Measurements from ENCODE around the gene IDI2. TPM values are rescaled to one million over a fixed set of nuclear protein-coding genes. Genes with fewer than 3 reads are reported as not detected.

The IDI2 gene
- polyA plus RNA-seq, 1 donor (not counting 4 experiments of a cell fraction or from before 2014, with no cell fraction given), result not detected

GRCh38 chr10:1037098-1037497 lies 11.4 kb upstream of the IDI2 start:
- Histone ChIP-seq H4K20me1 (ENCODE audit: control insufficient read depth, extremely low read depth, insufficient read depth, low read length) (peaks cover 12% of the 10 kb centered on the region), H2AFZ (ENCODE audit: control insufficient read depth, low read length) (no peak overlapping the region)
- no peak for TF ChIP-seq EZH2 (IDR thresholded peaks at IDR 0.05; ENCODE audit: low read length)
- TF ChIP-seq CTCF (optimal IDR thresholded peaks at IDR 0.05 in 1 of 3, IDR thresholded peaks at IDR 0.05 in 1 of 3, conservative IDR thresholded peaks at IDR 0.05 in 1 of 3; ENCODE audit: extremely low read depth in 1 of 3, insufficient read depth in 2 of 3, low read length in 3 of 3), result no peak

GRCh38 chr10:1036341-1036791 lies 10.7 kb upstream of the IDI2 start:
- TF ChIP-seq CTCF (optimal IDR thresholded peaks at IDR 0.05 in 1 of 3, IDR thresholded peaks at IDR 0.05 in 1 of 3, conservative IDR thresholded peaks at IDR 0.05 in 1 of 3; ENCODE audit: extremely low read depth in 1 of 3, insufficient read depth in 2 of 3, low read length in 3 of 3) (no peak), EZH2 (IDR thresholded peaks at IDR 0.05; ENCODE audit: low read length) (no peak)
- peak overlapping the region; percentile 72 for H3K9ac ChIP-seq (ENCODE audit: control insufficient read depth, extremely low read depth, insufficient read depth, low read length)
- FAIRE-seq (peak; percentile 95), DNase-seq (ENCODE audit: low read depth, low spot score) (no peak)
- H3K9me3 ChIP-seq (ENCODE audit: control insufficient read depth, low read depth, low read length), result no peaks in the 10 kb centered on the region
- H3K79me2 ChIP-seq (ENCODE audit: control insufficient read depth, insufficient read depth, low read length), result no peaks in the 10 kb centered on the region
- no peaks in the 10 kb centered on the region for H3K9me1 ChIP-seq (ENCODE audit: control insufficient read depth, extremely low read depth, insufficient read depth, low read length)
- dilution Hi-C loops (cut with MboI; ENCODE audit: extremely low pct_ligation_motif_present, low sequenced_read_pairs), result no loop called here
- peaks cover 15% of the 10 kb centered on the region for H3K4me1 ChIP-seq (ENCODE audit: control insufficient read depth, extremely low read depth, insufficient read depth, low read length)
- H3K36me3 ChIP-seq (ENCODE audit: control insufficient read depth in 2 of 2, extremely low read depth in 1 of 2, insufficient read depth in 2 of 2, low read length in 2 of 2), result peaks cover 4 to 16% of the 10 kb centered on the region in 2 experiments
- H3K27me3 ChIP-seq (ENCODE audit: control insufficient read depth, extremely low read depth, insufficient read depth, low read length), result no peaks in the 10 kb centered on the region
- peak overlapping the region; percentile 2 for H3K4me2 ChIP-seq (ENCODE audit: control insufficient read depth, extremely low read depth, insufficient read depth, low read depth, low read length)
- H4K20me1 ChIP-seq (ENCODE audit: control insufficient read depth, extremely low read depth, insufficient read depth, low read length), result peaks cover 12% of the 10 kb centered on the region
- H3K27ac ChIP-seq (ENCODE audit: control insufficient read depth, insufficient read depth, low read length), result peak overlapping the region; percentile 92
- H3K4me3 ChIP-seq (ENCODE audit: control insufficient read depth in 2 of 3, extremely low read depth in 1 of 3, insufficient read depth in 2 of 3, low read depth in 1 of 3, low read length in 3 of 3), result no peak overlapping the region
- no peak overlapping the region for H2AFZ ChIP-seq (ENCODE audit: control insufficient read depth, low read length)

More at GRCh38 chr10:1037098-1037497, 11.4 kb upstream of the IDI2 start:
- dilution Hi-C loops (cut with MboI; ENCODE audit: extremely low pct_ligation_motif_present, low sequenced_read_pairs), result no loop called here
- DNase-seq (ENCODE audit: low read depth, low spot score), result no peak
- FAIRE-seq, result no peak
- Histone ChIP-seq H3K9me3 (ENCODE audit: control insufficient read depth, low read depth, low read length) (no peaks in the 10 kb centered on the region), H3K9ac (ENCODE audit: control insufficient read depth, extremely low read depth, insufficient read depth, low read length) (peak overlapping the region; percentile 72), H3K9me1 (ENCODE audit: control insufficient read depth, extremely low read depth, insufficient read depth, low read length) (no peaks in the 10 kb centered on the region), H3K27me3 (ENCODE audit: control insufficient read depth, extremely low read depth, insufficient read depth, low read length) (no peaks in the 10 kb centered on the region), H3K4me3 (ENCODE audit: control insufficient read depth in 2 of 3, extremely low read depth in 1 of 3, insufficient read depth in 2 of 3, low read depth in 1 of 3, low read length in 3 of 3) (no peak overlapping the region), H3K79me2 (ENCODE audit: control insufficient read depth, insufficient read depth, low read length) (no peaks in the 10 kb centered on the region), H3K27ac (ENCODE audit: control insufficient read depth, insufficient read depth, low read length) (peak overlapping the region; percentile 92), H3K4me1 (ENCODE audit: control insufficient read depth, extremely low read depth, insufficient read depth, low read length) (peaks cover 15% of the 10 kb centered on the region), H3K36me3 (ENCODE audit: control insufficient read depth in 2 of 2, extremely low read depth in 1 of 2, insufficient read depth in 2 of 2, low read length in 2 of 2) (peaks cover 4 to 16% of the 10 kb centered on the region in 2 experiments), H3K4me2 (ENCODE audit: control insufficient read depth, extremely low read depth, insufficient read depth, low read depth, low read length) (no peak overlapping the region)
